Spleen (tissue), 11 donors: Measurements from ENCODE around the gene FCRL5. TPM values are rescaled to one million over a fixed set of nuclear protein-coding genes. Genes with fewer than 3 reads are reported as not detected.

Experiments
- DNase-seq: peaks from one replicate; pipeline ENCODE4 v3.0.0-alpha.2; 2020
- H3K27ac ChIP-seq, 8 donors: fragments of 200-600 bp; sonication (generic) in 7 of 8; 1 replicate in 4 of 8; 2 replicates in 4 of 8; pipeline versions ENCODE4 v1.5.0 to v1.8.0; 2016 to 2021; ENCODE audit warnings: inconsistent platforms in 4 of 8, mild to moderate bottlenecking in 4 of 8, moderate library complexity in 1 of 8
- H3K27me3 ChIP-seq, 7 donors: fragments of 200-600 bp; sonication (generic) in 6 of 7; replicated peaks in 1 of 7; 1 replicate in 4 of 7; 2 replicates in 3 of 7; pipeline versions ENCODE4 v1.5.0 to v1.8.0; 2016 to 2021; ENCODE audit warnings: inconsistent platforms in 3 of 7, mild to moderate bottlenecking in 1 of 7
- H3K36me3 ChIP-seq, 6 donors: fragments of 200-600 bp; sonication (generic) in 5 of 6; 1 replicate in 4 of 6; 2 replicates in 2 of 6; pipeline versions ENCODE4 v1.5.0 to v1.8.0; 2016 to 2021; ENCODE audit warnings: inconsistent platforms in 2 of 6
- H3K4me1 ChIP-seq, 6 donors: fragments of 200-600 bp; sonication (generic) in 5 of 6; 1 replicate in 3 of 6; 2 replicates in 3 of 6; pipeline versions ENCODE4 v1.5.0 to v1.8.0; 2016 to 2021; ENCODE audit warnings: inconsistent platforms in 3 of 6
- H3K4me3 ChIP-seq, 8 donors: fragments of 200-600 bp; sonication (generic) in 7 of 8; 1 replicate in 4 of 8; 2 replicates in 4 of 8; pipeline versions ENCODE4 v1.5.0 to v1.8.0; 2016 to 2021; ENCODE audit warnings: inconsistent platforms in 4 of 8, mild to moderate bottlenecking in 4 of 8, moderate library complexity in 2 of 8
- H3K9me3 ChIP-seq, 8 donors: fragments of 200-600 bp; sonication (generic) in 7 of 8; 1 replicate in 4 of 8; 2 replicates in 4 of 8; pipeline versions ENCODE4 v1.5.0 to v1.8.0; 2016 to 2021; ENCODE audit warnings: inconsistent platforms in 4 of 8
- POLR2A ChIP-seq, 3 donors: fragments of 450-650 bp; IDR thresholded peaks; one replicate each; pipeline ENCODE4 v1.5.1; 2017; ENCODE audit warnings: antibody characterized with exemption in 3 of 3, mild to moderate bottlenecking in 1 of 3
- POLR2AphosphoS5 ChIP-seq, 3 donors: sonication (generic); formaldehyde crosslinking; IDR thresholded peaks; one replicate each; pipeline ENCODE4 v1.5.1; 2017; ENCODE audit warnings: antibody characterized with exemption in 3 of 3
- WGBS, 5 donors: extraction: QIAGEN DNeasy Blood & Tissue Kit in 3 of 5; methylation state at CpG; one replicate each; pipeline versions ENCODE4 v1.1.5 to v1.1.7; 2013 to 2018; 5-methylcytosine and 5-hydroxymethylcytosine counted together
- intact Hi-C: fragments of 100-400 bp; cut with DNase I; formaldehyde crosslinking; loops from one replicate; pipeline ENCODE4 v1.15.0; 2023; ENCODE audit warnings: low total_unique reads
- polyA plus RNA-seq, 3 donors: library from polyadenylated mRNA; stranded (reverse); fragments of 200-250 nt; gene quantifications; one replicate each; pipeline ENCODE4 v1.2.1, GENCODE V29; 2013
- total RNA-seq, 7 donors: library from RNA; depleted of rRNA in 3 of 7; stranded (reverse); fragments of >200 nt in 3 of 7; fragmentation: NEBNext Ultra II Directional in 4 of 7; extraction: Animal tissue kit (Norgen Biotek cat#: 25700) in 4 of 7; gene quantifications; one replicate each; pipeline versions ENCODE4 v1.1.0 to v1.2.1, GENCODE V29; 2016 to 2021
- TF ChIP-seq, protein P1 (sequence below), 11 experiments: fragments of 200-600 bp in 7 of 11; fragments of 450-650 bp in 4 of 11; sonication (generic) in 4 of 11; IDR thresholded peaks in 8 of 11; conservative IDR thresholded peaks in 3 of 11; 1 replicate in 7 of 11; 2 replicates in 4 of 11; pipeline versions ENCODE4 v1.4.0 to v1.8.0; 2016 to 2021; ENCODE audit warnings: antibody characterized with exemption in 11 of 11, inconsistent platforms in 4 of 11, mild to moderate bottlenecking in 1 of 11
- donor health status: healthy with polysubstance abuse.
- donor health status: DM: no; HTN: no; CAD: no; lungs with moderate emphysema.
- donor health status: DM: no; HTN: no; CAD: no.
- donor health status: Bipolar disorder and iron deficiency.
- donor health status: healthy.
- donor health status: DM: no; HTN: no; CAD: no.
- donor health status: DM: yes; HTN: yes; CAD: no.

The FCRL5 gene
- total and polyA plus RNA-seq, 10 donors = 51.0 to 111 (median 68.2) TPM

DNA sequence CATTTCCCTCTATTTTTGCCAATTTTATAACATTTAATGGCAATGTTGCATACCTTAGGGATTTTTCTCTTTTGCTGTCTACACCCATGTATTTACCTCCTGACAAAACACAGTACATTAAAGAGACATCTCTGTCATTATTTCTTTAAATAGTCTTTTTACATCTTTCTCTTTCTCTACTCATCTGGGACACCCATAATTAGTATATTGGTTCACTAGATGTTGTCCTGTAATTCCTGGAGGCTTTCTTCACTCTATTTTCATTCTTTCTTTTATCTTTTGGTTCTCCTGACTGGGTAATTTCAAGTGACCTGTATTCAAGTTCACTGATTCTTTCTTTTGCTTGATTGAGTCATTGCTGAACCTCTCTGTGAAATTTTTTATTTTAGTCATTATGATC lies 74.3 kb downstream of the FCRL5 start:
- TF ChIP-seq POLR2AphosphoS5 (IDR thresholded peaks at IDR 0.05) = no peak
- no peak for TF ChIP-seq POLR2A (IDR thresholded peaks at IDR 0.05)
- TF ChIP-seq, protein P1, sequence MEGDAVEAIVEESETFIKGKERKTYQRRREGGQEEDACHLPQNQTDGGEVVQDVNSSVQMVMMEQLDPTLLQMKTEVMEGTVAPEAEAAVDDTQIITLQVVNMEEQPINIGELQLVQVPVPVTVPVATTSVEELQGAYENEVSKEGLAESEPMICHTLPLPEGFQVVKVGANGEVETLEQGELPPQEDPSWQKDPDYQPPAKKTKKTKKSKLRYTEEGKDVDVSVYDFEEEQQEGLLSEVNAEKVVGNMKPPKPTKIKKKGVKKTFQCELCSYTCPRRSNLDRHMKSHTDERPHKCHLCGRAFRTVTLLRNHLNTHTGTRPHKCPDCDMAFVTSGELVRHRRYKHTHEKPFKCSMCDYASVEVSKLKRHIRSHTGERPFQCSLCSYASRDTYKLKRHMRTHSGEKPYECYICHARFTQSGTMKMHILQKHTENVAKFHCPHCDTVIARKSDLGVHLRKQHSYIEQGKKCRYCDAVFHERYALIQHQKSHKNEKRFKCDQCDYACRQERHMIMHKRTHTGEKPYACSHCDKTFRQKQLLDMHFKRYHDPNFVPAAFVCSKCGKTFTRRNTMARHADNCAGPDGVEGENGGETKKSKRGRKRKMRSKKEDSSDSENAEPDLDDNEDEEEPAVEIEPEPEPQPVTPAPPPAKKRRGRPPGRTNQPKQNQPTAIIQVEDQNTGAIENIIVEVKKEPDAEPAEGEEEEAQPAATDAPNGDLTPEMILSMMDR (IDR thresholded peaks at IDR 0.05 in 8 of 11, conservative IDR thresholded peaks at IDR 0.05 in 3 of 11) = no peak
- no peak for DNase-seq
- Histone ChIP-seq H3K36me3 (no peaks in the 10 kb centered on the region), H3K4me3 (no peak overlapping the region), H3K9me3 (peaks cover 0 to 62% (median 39%) of the 10 kb centered on the region in 8 donors), H3K27me3 (peaks cover 0 to 3% (median 0%) of the 10 kb centered on the region in 7 donors), H3K4me1 (no peaks in the 10 kb centered on the region), H3K27ac (no peak overlapping the region)
- intact Hi-C loops = no loop called here

DNA sequence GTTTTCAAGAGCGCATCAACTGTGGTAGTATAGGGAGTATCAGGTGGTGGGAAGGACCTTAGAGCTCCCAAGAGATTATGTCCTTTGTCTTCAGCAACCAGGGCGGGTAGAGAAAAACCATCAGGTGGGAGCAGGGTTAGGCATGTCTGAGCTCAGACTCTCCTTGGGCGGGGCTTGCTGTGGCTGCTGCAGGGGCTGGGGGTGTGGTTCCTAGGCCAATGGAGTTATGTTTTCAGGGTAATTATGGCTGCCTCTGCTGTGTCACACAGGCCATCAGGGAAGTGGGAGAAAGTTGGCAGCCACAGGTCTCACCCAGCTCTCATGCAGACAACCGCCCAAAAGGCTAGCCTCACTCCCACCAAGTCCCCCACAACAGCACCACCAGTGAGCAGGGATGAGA lies 74.9 kb downstream of the FCRL5 start:
- Histone ChIP-seq H3K4me1 (no peaks in the 10 kb centered on the region), H3K36me3 (no peaks in the 10 kb centered on the region), H3K27ac (no peak overlapping the region), H3K9me3 (peaks cover 0 to 62% (median 39%) of the 10 kb centered on the region in 8 donors), H3K27me3 (peaks cover 0 to 3% (median 0%) of the 10 kb centered on the region in 7 donors), H3K4me3 (no peak overlapping the region)
- intact Hi-C loops = no loop called here
- DNase-seq = no peak
- TF ChIP-seq POLR2AphosphoS5 (IDR thresholded peaks at IDR 0.05) = no peak
- TF ChIP-seq POLR2A (IDR thresholded peaks at IDR 0.05) = no peak
- TF ChIP-seq, protein P1 (IDR thresholded peaks at IDR 0.05 in 8 of 11, conservative IDR thresholded peaks at IDR 0.05 in 3 of 11) = no peak
- 88 to 96% (median 93%) methylated on average over 3 to 4 of the region's 4 CpGs for WGBS, 5 donors

DNA sequence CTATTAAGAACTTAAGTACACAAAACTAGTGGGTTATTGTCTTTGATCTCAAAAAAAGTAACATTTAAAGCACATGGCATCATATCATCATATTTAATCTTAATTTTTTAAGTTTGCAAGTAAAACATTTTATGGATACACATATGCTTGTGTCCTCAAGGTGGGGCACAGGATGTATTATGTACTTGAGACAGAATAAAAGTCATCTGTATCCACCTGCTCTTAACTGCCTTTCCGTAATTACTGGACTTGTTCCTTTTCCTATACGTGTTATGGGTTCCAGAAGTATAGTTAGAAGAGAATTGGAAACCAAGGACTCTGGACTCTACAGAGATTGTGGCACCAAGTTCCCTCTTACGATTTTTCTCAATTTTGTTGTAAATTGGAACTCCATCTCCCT lies 79.4 kb downstream of the FCRL5 start:
- no peak overlapping the region for H3K27ac ChIP-seq
- no peak for DNase-seq
- WGBS, 5 donors = 71 to 85% (median 75%) methylated on average over 3 of the region's 3 CpGs
- H3K36me3 ChIP-seq = no peaks in the 10 kb centered on the region
- H3K4me3 ChIP-seq = no peak overlapping the region
- TF ChIP-seq POLR2A (IDR thresholded peaks at IDR 0.05) = no peak
- TF ChIP-seq, protein P1 (IDR thresholded peaks at IDR 0.05 in 8 of 11, conservative IDR thresholded peaks at IDR 0.05 in 3 of 11) = no peak
- TF ChIP-seq POLR2AphosphoS5 (IDR thresholded peaks at IDR 0.05) = no peak
- peaks cover 0 to 3% (median 0%) of the 10 kb centered on the region in 7 donors for H3K27me3 ChIP-seq
- intact Hi-C loops = no loop called here
- peaks cover 0 to 32% (median 22%) of the 10 kb centered on the region in 8 donors for H3K9me3 ChIP-seq
- H3K4me1 ChIP-seq = no peaks in the 10 kb centered on the region

DNA sequence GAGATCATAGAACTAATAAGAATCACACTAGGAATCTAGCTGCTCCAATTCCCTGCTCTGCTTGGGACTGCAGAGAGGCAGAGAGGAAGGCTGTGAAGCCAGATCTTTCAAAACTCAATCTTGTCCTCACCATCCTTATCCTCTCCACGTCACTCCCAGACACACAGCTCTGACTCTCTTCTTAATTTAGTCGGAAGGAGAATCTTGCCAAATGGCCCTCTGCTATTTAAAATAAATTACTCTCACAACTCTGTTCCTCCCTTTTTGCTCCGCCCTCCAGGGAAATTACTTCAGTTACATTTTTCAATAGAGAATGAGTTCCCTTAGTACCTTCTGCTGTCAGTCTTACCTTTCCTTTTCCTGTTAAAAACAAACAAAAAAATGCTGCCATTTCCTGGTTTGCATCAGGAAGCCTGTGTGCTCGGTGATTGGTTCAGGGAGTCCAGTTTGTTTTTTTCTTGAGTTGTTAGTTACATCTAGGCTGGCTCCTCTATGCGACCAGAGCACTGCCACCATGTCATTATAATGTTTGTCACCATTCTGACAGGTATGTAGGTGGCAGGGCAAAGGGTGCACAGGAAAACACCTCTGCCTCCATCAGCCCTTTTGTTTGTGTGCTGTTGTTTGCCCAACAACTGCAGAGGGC lies 80.1 kb downstream of the FCRL5 start:
- no peaks in the 10 kb centered on the region for H3K36me3 ChIP-seq
- 43 to 70% (median 57%) methylated on average over 5 of the region's 5 CpGs for WGBS, 5 donors
- H3K9me3 ChIP-seq = peaks cover 0 to 25% (median 16%) of the 10 kb centered on the region in 8 donors
- H3K27me3 ChIP-seq = peaks cover 0 to 3% (median 0%) of the 10 kb centered on the region in 7 donors
- H3K27ac ChIP-seq = no peak overlapping the region
- no peak for DNase-seq
- H3K4me3 ChIP-seq = no peak overlapping the region
- TF ChIP-seq POLR2A (IDR thresholded peaks at IDR 0.05) (no peak), POLR2AphosphoS5 (IDR thresholded peaks at IDR 0.05) (no peak)
- TF ChIP-seq, protein P1 (IDR thresholded peaks at IDR 0.05 in 8 of 11, conservative IDR thresholded peaks at IDR 0.05 in 3 of 11) = no peak
- no peaks in the 10 kb centered on the region for H3K4me1 ChIP-seq
- intact Hi-C loops = no loop called here
